A673 (cell line): Measurements from ENCODE around the gene MAP3K1.

Source experiments
- CTCF ChIP-seq: fragments of 300-800, 200-600 bp; sonication (generic); conservative IDR thresholded peaks from 2 replicates; pipeline ENCODE4 v1.5.1; 2017; ENCODE audit warnings: low read depth, mild to moderate bottlenecking, antibody characterized with exemption, low read length, moderate library complexity, mixed read lengths
- EZH2 ChIP-seq: fragments of 200-600 bp; sonication (generic); IDR thresholded peaks from 2 replicates; pipeline ENCODE4 v1.6.1; 2017; ENCODE audit warnings: borderline replicate concordance, low read depth, mild to moderate bottlenecking, mixed read lengths, antibody characterized with exemption, low read length; ENCODE audit not compliant: poor library complexity, severe bottlenecking

- TF ChIP-seq EZH2 (no peak), CTCF (peak; percentile 63)
These were observed 23.2 kb downstream of the MAP3K1 start for GRCh38 chr5:56838409-56839039.
